HG03354 (cell line): ENCODE results near the gene KIF3A.
A peak's percentile ranks its signal among the peaks of the same experiment; 100 is the strongest.
"Not testable (repeated sequence)": the region's sequence is repeated elsewhere in the genome, so short reads cannot be mapped to it uniquely, and the experiment has no call there.

Experiments
- ATAC-seq: cut with Tn5 transposase; IDR thresholded peaks from one replicate; pipeline ENCODE4 v1.9.1; 2021; ENCODE audit warnings: mild to moderate bottlenecking; ENCODE audit not compliant: unreplicated experiment, poor library complexity, severe bottlenecking

KIF3A gene

GRCh38 chr5:132737982-132738681 is 786 bp upstream of the KIF3A start:
- ATAC-seq, result no peak

GRCh38 chr5:132734687-132735086 is 2.7 kb downstream of the KIF3A start:
- ATAC-seq, result no peak

DNA sequence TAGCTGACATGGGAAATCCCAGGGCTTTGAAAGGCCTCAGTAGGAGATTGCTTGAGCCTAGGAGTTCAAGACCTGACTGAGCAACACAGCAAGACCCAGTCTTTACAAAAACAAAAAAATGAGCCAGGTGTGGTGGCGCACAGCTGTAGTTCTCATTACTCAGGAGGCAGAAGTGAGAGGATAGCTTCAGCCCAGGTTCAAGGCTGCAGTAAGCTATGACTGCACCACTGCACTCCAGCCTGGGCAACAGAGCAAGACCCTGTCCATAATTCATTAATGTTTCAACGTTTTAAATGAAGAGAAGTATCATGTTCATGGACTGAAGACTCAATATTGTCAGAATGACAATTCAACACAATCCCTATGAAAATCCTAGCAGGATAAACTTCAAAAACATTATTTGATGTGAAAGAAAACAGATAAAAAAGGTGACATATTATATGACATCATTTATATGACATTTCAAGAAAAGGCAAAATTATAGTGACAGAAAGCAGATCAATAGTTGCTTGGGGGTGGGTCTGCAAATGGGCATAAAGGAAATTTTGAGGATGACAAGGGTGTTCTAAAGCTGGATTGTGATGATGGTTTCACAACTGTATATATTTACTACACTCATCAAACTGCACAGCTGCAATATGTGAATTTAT is 3.7 kb downstream of the KIF3A start:
- no peak for ATAC-seq

- ATAC-seq, result no peak
Measured at GRCh38 chr5:132729896-132730295, 7.5 kb downstream of the KIF3A start.

DNA sequence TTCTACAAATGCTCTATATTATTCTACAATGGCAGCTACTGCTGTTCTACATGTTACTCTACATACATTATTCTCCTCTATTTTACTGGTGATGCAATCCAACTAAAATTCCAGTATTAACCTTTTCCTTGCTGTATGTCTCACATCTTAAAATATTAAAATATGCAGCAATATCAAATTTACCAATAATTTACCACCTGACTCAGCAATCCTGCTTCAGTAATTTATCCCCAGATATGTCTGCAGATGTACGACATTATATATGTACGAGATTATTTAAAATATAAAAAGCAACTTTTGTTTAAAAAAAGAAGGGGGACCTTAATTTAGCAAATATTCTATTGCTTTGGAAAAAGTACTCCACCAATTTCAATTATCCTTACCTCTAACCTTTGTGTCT is 11.6 kb downstream of the KIF3A start:
- no peak for ATAC-seq

DNA sequence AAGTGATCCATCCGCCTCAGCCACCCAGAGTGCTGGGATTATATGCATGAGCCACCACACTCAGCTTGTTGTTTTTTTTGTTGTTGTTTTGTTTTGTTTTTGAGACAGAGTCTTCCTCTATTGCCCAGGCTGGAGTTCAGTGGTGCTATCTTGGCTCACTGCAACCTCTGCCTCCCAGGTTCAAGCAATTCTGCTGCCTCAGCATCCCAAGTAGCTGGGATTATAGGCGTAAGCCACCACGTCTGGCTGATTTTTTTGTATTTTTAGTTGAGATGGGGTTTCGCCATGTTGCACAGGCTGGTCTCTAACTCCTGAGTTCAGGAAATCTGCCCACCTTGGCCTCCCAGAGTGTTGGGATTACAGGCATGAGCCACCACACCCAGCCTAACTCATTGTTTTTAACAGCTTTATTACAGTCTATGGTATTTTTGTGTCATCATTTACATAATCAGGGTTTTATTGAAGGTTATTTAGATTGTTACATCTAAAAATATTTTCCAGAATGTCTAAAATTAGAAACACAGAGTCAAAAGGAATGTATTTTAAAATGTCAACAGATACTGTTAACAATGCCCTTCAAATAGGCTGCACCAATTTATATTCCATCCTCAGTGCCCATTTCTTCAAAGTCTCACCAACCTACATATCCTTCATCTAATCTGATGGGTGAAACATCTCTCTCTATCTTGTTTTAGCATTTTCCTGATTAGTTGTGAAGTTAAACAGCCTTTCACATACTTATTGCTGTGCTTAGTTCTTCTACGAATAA is 18.6 kb downstream of the KIF3A start:
- no peak for ATAC-seq

- ATAC-seq, result no peak
Measured at GRCh38 chr5:132714456-132715307, 22.7 kb downstream of the KIF3A start.

DNA sequence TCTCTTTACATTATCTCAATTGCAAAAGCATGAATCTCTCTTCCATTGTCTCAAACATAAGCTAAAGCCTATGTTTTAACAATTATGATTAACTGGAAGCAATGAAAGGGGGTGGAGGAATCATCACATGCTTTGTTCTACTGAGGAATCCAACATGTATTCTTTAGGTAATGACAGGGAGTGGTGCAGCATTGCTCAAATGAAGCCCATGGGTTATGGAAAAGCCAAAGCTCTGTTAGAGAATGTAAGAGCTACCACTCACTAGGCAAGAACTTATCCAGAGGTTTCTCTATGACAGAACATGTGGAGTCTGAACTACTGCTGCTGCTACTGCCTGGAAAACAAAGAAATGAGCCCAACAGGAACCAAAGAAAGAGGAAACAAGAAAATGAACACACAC is 28.7 kb downstream of the KIF3A start:
- ATAC-seq, result no peak

- no peak for ATAC-seq
Measured at GRCh38 chr5:132704875-132705274, 32.5 kb downstream of the KIF3A start.

GRCh38 chr5:132695956-132696355 is 41.4 kb downstream of the KIF3A start:
- ATAC-seq, result no peak

DNA sequence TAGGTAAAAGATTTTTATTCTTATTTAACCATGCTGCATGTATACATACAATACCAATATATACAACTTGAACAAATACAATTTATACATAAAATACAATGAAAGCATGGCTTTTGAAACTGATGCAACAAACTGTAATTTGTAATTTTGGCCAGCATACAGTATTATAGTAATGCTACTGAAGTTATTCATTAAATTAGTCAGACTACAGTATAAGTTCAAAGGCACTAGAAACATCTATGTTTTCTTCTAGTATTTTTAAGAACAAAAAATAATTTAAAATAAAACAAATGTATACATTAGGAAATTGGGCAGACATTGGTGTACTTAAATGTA is 44.7 kb downstream of the KIF3A start:
- ATAC-seq, result no peak

GRCh38 chr5:132691755-132692631 is 45.4 kb downstream of the KIF3A start:
- not testable (repeated sequence) for ATAC-seq

DNA sequence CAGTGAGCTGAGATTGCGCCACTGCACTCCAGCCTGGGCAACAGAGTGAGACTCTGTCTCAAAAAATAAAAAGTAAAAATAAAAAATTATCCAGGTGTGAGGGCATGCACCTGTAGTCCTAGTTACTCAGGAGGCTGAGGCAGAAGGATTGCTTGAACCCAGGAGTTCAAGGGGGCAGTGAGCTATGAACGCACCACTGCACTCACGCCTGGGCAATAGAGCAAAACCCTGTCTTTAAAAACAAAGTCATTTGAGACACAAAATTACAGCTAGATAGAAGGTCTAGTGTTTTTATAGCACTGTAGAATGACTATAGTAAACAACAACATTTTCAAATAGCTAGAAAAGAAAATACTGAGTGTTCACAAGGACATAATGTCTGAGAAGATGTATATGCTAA is 47.2 kb downstream of the KIF3A start:
- ATAC-seq, result no peak

DNA sequence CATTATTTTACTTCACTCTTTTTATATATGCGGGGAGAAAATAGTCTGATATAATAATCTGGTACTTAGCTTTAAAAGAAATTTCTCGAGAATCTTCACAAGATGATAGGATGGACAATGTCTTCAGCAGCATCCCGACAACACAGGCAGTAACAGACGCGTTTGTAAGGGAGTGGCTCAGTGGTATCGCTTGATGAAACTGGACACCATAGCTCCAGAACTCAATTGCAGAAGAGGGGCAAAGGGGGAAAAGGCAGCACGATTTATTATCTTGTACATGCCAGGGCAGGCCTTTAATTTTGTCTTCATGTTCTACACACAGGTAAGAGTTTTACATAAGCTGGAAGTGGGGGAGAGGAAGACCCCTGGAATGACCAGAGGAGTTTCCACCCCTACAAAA is 47.8 kb downstream of the KIF3A start:
- no peak for ATAC-seq

DNA sequence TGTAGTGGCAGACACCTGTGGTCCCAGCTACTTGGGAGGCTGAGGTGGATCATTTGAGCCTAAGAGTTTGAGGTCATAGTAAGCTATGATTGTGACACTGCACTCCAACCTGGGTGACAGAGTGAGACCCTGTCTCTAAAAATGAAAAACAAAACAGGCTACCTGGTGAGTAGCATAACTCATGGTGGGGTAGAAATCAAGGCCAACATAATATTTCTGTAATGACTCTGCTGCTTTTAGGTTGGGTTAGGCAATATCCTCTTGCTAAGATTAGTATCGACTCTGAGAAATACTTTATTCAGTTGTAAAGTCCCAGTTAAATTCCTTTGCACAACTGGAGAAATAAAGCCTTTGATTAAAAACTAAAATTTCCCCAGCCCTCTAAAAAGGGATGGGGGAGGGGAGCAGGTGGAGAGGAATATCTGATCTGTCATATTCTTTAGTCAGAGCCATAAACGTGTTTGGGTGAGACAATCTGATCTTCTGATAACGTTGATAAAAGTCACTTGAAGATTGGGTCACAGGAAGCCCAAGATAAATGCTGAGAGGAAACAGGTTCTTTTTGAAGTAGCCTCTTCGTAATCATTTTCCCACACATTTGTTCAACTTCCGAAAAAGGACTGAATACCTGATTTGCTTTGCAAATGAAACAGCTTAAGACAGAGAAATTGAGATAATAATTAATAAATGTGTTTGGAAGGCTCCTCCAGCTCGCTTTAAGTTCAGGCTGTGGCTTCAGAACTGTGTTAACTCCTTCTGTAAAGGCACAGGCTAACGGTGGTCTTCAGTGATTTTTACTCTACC is 48.6 kb downstream of the KIF3A start:
- peak; percentile 64 for ATAC-seq

- peak; percentile 38 for ATAC-seq
Measured at GRCh38 chr5:132687995-132688394, 49.4 kb downstream of the KIF3A start.

GRCh38 chr5:132686193-132686592 is 51.2 kb downstream of the KIF3A start:
- no peak for ATAC-seq

DNA sequence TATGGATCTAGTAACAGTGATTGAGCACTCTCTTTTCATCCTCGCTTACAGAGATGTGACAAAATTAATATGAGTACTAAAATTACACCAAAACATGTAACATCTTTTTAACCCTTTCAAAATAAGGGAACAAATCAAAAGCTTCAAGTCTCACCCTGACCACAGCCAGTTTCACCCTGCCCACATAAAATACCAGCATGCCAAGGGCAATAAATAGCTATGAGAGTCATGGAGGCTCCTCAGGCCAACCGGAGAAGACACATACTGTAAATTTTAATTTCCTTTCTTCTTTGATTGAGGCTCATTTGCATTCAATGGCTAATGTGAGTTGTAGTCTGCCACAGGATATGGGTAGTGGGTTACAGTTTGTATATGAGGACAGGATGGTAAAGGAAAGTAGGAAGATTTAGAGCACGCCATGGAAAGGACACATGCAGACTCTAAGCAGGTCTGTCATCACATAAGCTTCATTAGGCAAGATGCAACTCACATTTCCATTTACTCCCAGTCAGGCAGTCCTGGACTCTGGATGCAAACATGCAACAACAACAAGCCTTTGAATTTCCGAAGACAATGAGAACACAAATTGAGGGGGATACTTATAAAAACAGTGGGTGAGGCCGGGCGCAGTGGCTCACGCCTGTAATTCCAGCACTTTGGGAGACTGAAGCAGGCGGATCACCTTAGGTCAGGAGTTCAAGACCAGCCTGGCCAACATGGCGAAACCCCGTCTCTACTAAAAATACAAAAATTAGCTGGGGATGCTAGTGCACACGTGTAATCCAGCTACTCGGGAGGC is 52.2 kb downstream of the KIF3A start:
- ATAC-seq, result no peak
